ENCODE measurements around the gene SGSM1. TPM values are rescaled to one million over a fixed set of nuclear protein-coding genes. Genes with fewer than 3 reads are reported as not detected.

Gene SGSM1
- total RNA-seq, 1 experiment from 2014 or later = 4.3 TPM

- Histone ChIP-seq H2BK20ac (ENCODE audit: low read depth, low read length, poor library complexity, severe bottlenecking) (no peak overlapping the region), H2AK5ac (ENCODE audit: insufficient read length, low read length) (no peak overlapping the region), H4K5ac (ENCODE audit: insufficient read length, low read depth, low read length) (no peak overlapping the region), H3T11ph (ENCODE audit: low read length) (no peak overlapping the region), H3K4me2 (ENCODE audit: insufficient read depth, insufficient read length, low read length) (peak overlapping the region; percentile 64), H3K4ac (ENCODE audit: low read depth, low read length) (no peak overlapping the region), H3K9ac (ENCODE audit: extremely low read depth, insufficient read length, low read length) (no peak overlapping the region), H4K8ac (replicated peaks; ENCODE audit: insufficient read length, low read depth, low read length) (no peak overlapping the region), H3K56ac (ENCODE audit: insufficient read length, low read depth, low read length) (no peak overlapping the region), H3K27me3 (ENCODE audit: insufficient read depth, low read length) (no peaks in the 10 kb centered on the region), H3K27ac (ENCODE audit: insufficient read length, low read depth, low read length) (no peak overlapping the region), H3K9me3 (ENCODE audit: control insufficient read depth, low read depth, low read length) (no peaks in the 10 kb centered on the region), H2BK120ac (ENCODE audit: low read depth, low read length, poor library complexity, severe bottlenecking) (no peak overlapping the region), H3K14ac (ENCODE audit: insufficient read depth, low read length) (peak overlapping the region; percentile 84; the same call in 1 of the 2 replicates), H3K23me2 (ENCODE audit: insufficient read length, low read depth, low read length, poor library complexity, severe bottlenecking) (peaks cover 7% of the 10 kb centered on the region), H3K79me1 (ENCODE audit: insufficient read depth, low read depth, low read length, poor library complexity, severe bottlenecking) (peaks cover 2% of the 10 kb centered on the region), H2AFZ (ENCODE audit: low read length) (no peak overlapping the region), H3K18ac (ENCODE audit: insufficient read length, low read depth, low read length) (no peak overlapping the region), H3K79me2 (ENCODE audit: insufficient read depth, low read length) (no peaks in the 10 kb centered on the region), H4K91ac (ENCODE audit: insufficient read length, low read depth, low read length) (no peak overlapping the region), H2BK15ac (ENCODE audit: low read depth, low read length) (no peak overlapping the region; the same call in 1 of the 2 replicates), H4K20me1 (ENCODE audit: control insufficient read depth, insufficient read depth, insufficient read length) (peaks cover 3% of the 10 kb centered on the region), H3K4me1 (ENCODE audit: insufficient read depth, low read length) (no peaks in the 10 kb centered on the region), H2BK5ac (ENCODE audit: insufficient read length, low read length) (no peak overlapping the region), H2BK12ac (ENCODE audit: insufficient read length, low read depth, low read length) (no peak overlapping the region), H3K23ac (ENCODE audit: insufficient read length, low read depth, low read length) (no peak overlapping the region)
- Mint-ChIP-seq H3K36me3 (ENCODE audit: insufficient read depth in 1 of 3, low read depth in 3 of 3) (no peaks in the 10 kb centered on the region), H3K4me1 (peaks cover 16 to 31% of the 10 kb centered on the region in 2 experiments), H3K27ac (peak overlapping the region in 1 of 3 experiments; percentile 55; a peak in 1 of 7 replicates), H3K27me3 (ENCODE audit: low read depth) (peaks cover 5% of the 10 kb centered on the region), H3K4me3 (peak overlapping the region; percentile 78 to 88), H3K9me3 (no peaks in the 10 kb centered on the region; a peak in 1 of 5 replicates)
- no peak for DNase-seq
- no peak for TF ChIP-seq CTCF (conservative IDR thresholded peaks at IDR 0.05)
- WGBS (ENCODE audit: extremely low coverage, insufficient read length, low lambda C conversion rate) = no CpG with 5 or more reads among the region's 11 CpGs
Measured at GRCh38 chr22:24806663-24807001, 621 bp downstream of the SGSM1 start.
